H9 (cell line): ENCODE measurements around the gene MESD. TPM values are rescaled to one million over a fixed set of nuclear protein-coding genes. Genes with fewer than 3 reads are reported as not detected.

Experiments used
- DNase-seq: peaks from one replicate; pipeline ENCODE4 v3.0.0-alpha.2; 2017
- H2AFZ ChIP-seq: one replicate; pipeline ENCODE4 v1.6.1; 2013; ENCODE audit warnings: mild to moderate bottlenecking, low read length, control low read depth, moderate library complexity
- H2AK5ac ChIP-seq: 2 replicates; pipeline ENCODE4 v1.6.1; 2013; ENCODE audit warnings: low read length, control low read depth, mixed read lengths; ENCODE audit not compliant: insufficient read length
- H2BK120ac ChIP-seq: one replicate; pipeline ENCODE4 v1.6.1; 2013; ENCODE audit warnings: low read depth, mild to moderate bottlenecking, low read length, control low read depth, inconsistent platforms; ENCODE audit not compliant: poor library complexity, severe bottlenecking
- H2BK12ac ChIP-seq: 2 replicates; pipeline ENCODE4 v1.6.1; 2013; ENCODE audit warnings: low read length, control low read depth, mixed read lengths, low read depth; ENCODE audit not compliant: insufficient read length
- H2BK15ac ChIP-seq: 2 replicates; pipeline ENCODE4 v1.6.1; 2013; ENCODE audit warnings: low read depth, low read length, control low read depth
- H2BK20ac ChIP-seq: one replicate; pipeline ENCODE4 v1.6.1; 2013; ENCODE audit warnings: low read depth, mild to moderate bottlenecking, low read length, control low read depth, inconsistent platforms; ENCODE audit not compliant: poor library complexity, severe bottlenecking
- H2BK5ac ChIP-seq: 2 replicates; pipeline ENCODE4 v1.6.1; 2013; ENCODE audit warnings: low read length, control low read depth, mixed read lengths; ENCODE audit not compliant: insufficient read length
- H3K14ac ChIP-seq: 2 replicates; pipeline ENCODE4 v1.6.1; 2013; ENCODE audit warnings: low read length, control low read depth; ENCODE audit not compliant: insufficient read depth
- H3K18ac ChIP-seq: 2 replicates; pipeline ENCODE4 v1.6.1; 2013; ENCODE audit warnings: low read depth, mild to moderate bottlenecking, mixed read lengths, low read length, control low read depth; ENCODE audit not compliant: insufficient read length
- H3K23ac ChIP-seq: 2 replicates; pipeline ENCODE4 v1.6.1; 2013; ENCODE audit warnings: low read length, control low read depth, mixed read lengths, low read depth; ENCODE audit not compliant: insufficient read length
- H3K23me2 ChIP-seq: 2 replicates; pipeline ENCODE4 v1.6.1; 2013; ENCODE audit warnings: low read depth, mild to moderate bottlenecking, mixed read lengths, low read length, control low read depth; ENCODE audit not compliant: insufficient read length, poor library complexity, severe bottlenecking
- H3K27ac ChIP-seq: 2 replicates; pipeline ENCODE4 v1.5.1; 2013; ENCODE audit warnings: low read length, control low read depth, mixed read lengths, low read depth; ENCODE audit not compliant: insufficient read length
- H3K27me3 ChIP-seq: 2 replicates; pipeline ENCODE4 v1.6.1; 2013; ENCODE audit warnings: low read length, control low read depth, inconsistent platforms; ENCODE audit not compliant: insufficient read depth
- H3K4ac ChIP-seq: 2 replicates; pipeline ENCODE4 v1.6.1; 2013; ENCODE audit warnings: low read depth, mild to moderate bottlenecking, control low read depth, inconsistent platforms, low read length, moderate library complexity
- H3K4me1 ChIP-seq: 2 replicates; pipeline ENCODE4 v1.6.1; 2013; ENCODE audit warnings: low read length, control low read depth, inconsistent platforms; ENCODE audit not compliant: insufficient read depth
- H3K4me2 ChIP-seq: 2 replicates; pipeline ENCODE4 v1.6.1; 2013; ENCODE audit warnings: low read length, control low read depth, mixed read lengths; ENCODE audit not compliant: insufficient read length, insufficient read depth
- H3K56ac ChIP-seq: 2 replicates; pipeline ENCODE4 v1.6.1; 2013; ENCODE audit warnings: low read depth, mild to moderate bottlenecking, mixed read lengths, low read length, control low read depth; ENCODE audit not compliant: insufficient read length
- H3K79me1 ChIP-seq: 2 replicates; pipeline ENCODE4 v1.6.1; 2013; ENCODE audit warnings: low read depth, mild to moderate bottlenecking, moderate library complexity, low read length, control low read depth, inconsistent platforms; ENCODE audit not compliant: insufficient read depth, poor library complexity, severe bottlenecking
- H3K79me2 ChIP-seq: 2 replicates; pipeline ENCODE4 v1.6.1; 2013; ENCODE audit warnings: low read length, control low read depth, inconsistent platforms; ENCODE audit not compliant: insufficient read depth
- H3K9ac ChIP-seq: 2 replicates; pipeline ENCODE4 v1.6.1; 2013; ENCODE audit warnings: low read length, control low read depth, mixed read lengths; ENCODE audit not compliant: insufficient read length; ENCODE audit errors: extremely low read depth
- H3K9me3 ChIP-seq: one replicate; pipeline ENCODE4 v1.6.1; 2013; ENCODE audit warnings: low read depth, low read length, inconsistent platforms; ENCODE audit not compliant: control insufficient read depth
- H3T11ph ChIP-seq: one replicate; pipeline ENCODE4 v1.6.1; 2013; ENCODE audit warnings: mild to moderate bottlenecking, low read length, control low read depth, inconsistent platforms
- H4K20me1 ChIP-seq: one replicate; pipeline ENCODE4 v1.6.1; 2013; ENCODE audit not compliant: control insufficient read depth, insufficient read length, insufficient read depth
- H4K5ac ChIP-seq: 2 replicates; pipeline ENCODE4 v1.6.1; 2013; ENCODE audit warnings: low read depth, mild to moderate bottlenecking, mixed read lengths, low read length, control low read depth; ENCODE audit not compliant: insufficient read length
- H4K8ac ChIP-seq: replicated peaks from 2 replicates; pipeline ENCODE4 v1.6.1; 2013; ENCODE audit warnings: low read length, control low read depth, mixed read lengths, low read depth; ENCODE audit not compliant: insufficient read length
- H4K91ac ChIP-seq: 2 replicates; pipeline ENCODE4 v1.6.1; 2013; ENCODE audit warnings: low read depth, mild to moderate bottlenecking, moderate library complexity, mixed read lengths, low read length, control low read depth; ENCODE audit not compliant: insufficient read length
- H3K27ac Mint-ChIP-seq, 3 experiments: 2 replicates in 2 of 3; 3 replicates in 1 of 3; pipeline ENCODE4 v1.8.0; 2020 to 2021; ENCODE audit warnings: mixed read lengths in 3 of 3, mild to moderate bottlenecking in 1 of 3, moderate library complexity in 1 of 3
- H3K27me3 Mint-ChIP-seq: 2 replicates; pipeline ENCODE4 v1.8.0; 2021; ENCODE audit warnings: low read depth, mild to moderate bottlenecking, moderate library complexity, mixed read lengths
- H3K36me3 Mint-ChIP-seq, 3 experiments: 2 replicates in 2 of 3; 3 replicates in 1 of 3; pipeline ENCODE4 v1.8.0; 2020 to 2021; ENCODE audit warnings: low read depth in 3 of 3, mixed read lengths in 3 of 3; ENCODE audit not compliant: insufficient read depth in 1 of 3
- H3K4me1 Mint-ChIP-seq, 2 experiments: 2 replicates each; pipeline ENCODE4 v1.8.0; 2020; ENCODE audit warnings: mixed read lengths in 2 of 2
- H3K4me3 Mint-ChIP-seq, 2 experiments: 2 replicates in 1 of 2; 3 replicates in 1 of 2; pipeline ENCODE4 v1.8.0; 2020 to 2021; ENCODE audit warnings: mild to moderate bottlenecking in 2 of 2, mixed read lengths in 2 of 2, moderate library complexity in 1 of 2
- H3K9me3 Mint-ChIP-seq, 2 experiments: 2 replicates in 1 of 2; 3 replicates in 1 of 2; pipeline ENCODE4 v1.8.0; 2020; ENCODE audit warnings: mild to moderate bottlenecking in 2 of 2, mixed read lengths in 2 of 2, moderate library complexity in 1 of 2
- CTCF ChIP-seq: fragments of 200-600 bp; sonication (generic); conservative IDR thresholded peaks from 3 replicates; pipeline ENCODE4 v1.8.0; 2021; ENCODE audit warnings: antibody characterized with exemption, mild to moderate bottlenecking
- WGBS: extraction: QIAGEN DNeasy Blood & Tissue Kit; methylation state at CpG from one replicate; pipeline ENCODE4 v1.1.7; 2013; ENCODE audit warnings: missing lambda C conversion rate, low lambda C conversion rate, mixed read lengths; ENCODE audit not compliant: insufficient read length; ENCODE audit errors: extremely low coverage; 5-methylcytosine and 5-hydroxymethylcytosine counted together
- total RNA-seq: library from RNA; stranded (reverse); gene quantifications from 2 replicates; pipeline ENCODE4 v1.2.1, GENCODE V29; 2021

The MESD gene
- total RNA-seq, 1 experiment from 2014 or later = 29.1 TPM

GRCh38 chr15:81007428-81008064, 17.9 kb upstream of the MESD start:
- no peaks in the 10 kb centered on the region for H3K9me3 ChIP-seq
- no peak for TF ChIP-seq CTCF
- no peaks in the 10 kb centered on the region for H3K27me3 ChIP-seq
- H3K27ac ChIP-seq = no peak overlapping the region
- no peak overlapping the region for H2AK5ac ChIP-seq
- H3K23ac ChIP-seq = no peak overlapping the region
- no peak overlapping the region for H3T11ph ChIP-seq
- no peaks in the 10 kb centered on the region for H3K4me1 ChIP-seq
- no peaks in the 10 kb centered on the region for H3K23me2 ChIP-seq
- no peak for DNase-seq
- no peak overlapping the region for H3K9ac ChIP-seq
- no peaks in the 10 kb centered on the region for H3K79me1 ChIP-seq
- no peak overlapping the region for H2BK5ac ChIP-seq
- H4K20me1 ChIP-seq = peaks cover 3% of the 10 kb centered on the region
- H2BK20ac ChIP-seq = no peak overlapping the region
- no CpG with 5 or more reads among the region's 6 CpGs for WGBS
- no peak overlapping the region for H3K4ac ChIP-seq
- H3K4me1 Mint-ChIP-seq = peaks cover 0 to 5% of the 10 kb centered on the region in 2 experiments; a peak in 2 of 4 replicates
- no peak overlapping the region for H2BK12ac ChIP-seq
- H3K27ac Mint-ChIP-seq = no peak overlapping the region; a peak in 1 of 7 replicates
- peaks cover 2% of the 10 kb centered on the region; the same call in 1 of the 2 replicates for H3K79me2 ChIP-seq
- no peak overlapping the region for H3K4me3 Mint-ChIP-seq
- H3K18ac ChIP-seq = no peak overlapping the region
- H2BK15ac ChIP-seq = no peak overlapping the region
- H2AFZ ChIP-seq = no peak overlapping the region
- H3K36me3 Mint-ChIP-seq = peaks cover 3 to 8% (median 6%) of the 10 kb centered on the region in 3 experiments; a peak in 3 of 7 replicates
- no peak overlapping the region for H4K8ac ChIP-seq
- H4K5ac ChIP-seq = no peak overlapping the region
- H4K91ac ChIP-seq = no peak overlapping the region
- H2BK120ac ChIP-seq = no peak overlapping the region
- no peaks in the 10 kb centered on the region for H3K9me3 Mint-ChIP-seq
- H3K14ac ChIP-seq = no peak overlapping the region
- H3K27me3 Mint-ChIP-seq = no peaks in the 10 kb centered on the region
- H3K4me2 ChIP-seq = no peak overlapping the region
- H3K56ac ChIP-seq = no peak overlapping the region
